Activated CD4-positive, alpha-beta T cell treated with anti-CD3 and anti-CD28 coated beads for 4 hours (primary cell): ENCODE results near the gene RBMS3.
"Not testable (repeated sequence)": the region's sequence is repeated elsewhere in the genome, so short reads cannot be mapped to it uniquely, and the experiment has no call there.

Experiments
- DNase-seq, 2 donors: peaks; one replicate each; pipeline ENCODE4 v3.0.0-alpha.2; 2020

RBMS3 gene

GRCh38 chr3:29440413-29441305 is 159.8 kb downstream of the RBMS3 start:
- no peak for DNase-seq

DNA sequence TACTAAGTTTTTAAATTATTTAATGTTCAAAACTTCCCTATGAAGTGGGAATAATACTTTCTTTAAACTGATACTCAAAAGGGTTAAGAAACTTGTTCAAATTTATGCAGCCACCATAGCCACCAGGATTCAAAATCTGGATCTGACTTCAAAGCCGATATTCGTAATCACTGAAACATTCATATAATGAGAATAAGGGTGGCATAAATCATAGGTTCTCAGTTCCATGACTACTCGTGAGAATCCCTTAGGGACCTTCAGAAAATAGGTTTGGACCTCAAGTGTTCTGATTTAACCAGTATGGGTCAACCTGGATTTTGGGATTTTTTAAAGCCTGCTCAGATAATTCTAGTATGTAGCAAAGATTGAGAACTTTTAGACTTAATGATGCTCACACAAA is 160.6 kb downstream of the RBMS3 start:
- no peak for DNase-seq

DNA sequence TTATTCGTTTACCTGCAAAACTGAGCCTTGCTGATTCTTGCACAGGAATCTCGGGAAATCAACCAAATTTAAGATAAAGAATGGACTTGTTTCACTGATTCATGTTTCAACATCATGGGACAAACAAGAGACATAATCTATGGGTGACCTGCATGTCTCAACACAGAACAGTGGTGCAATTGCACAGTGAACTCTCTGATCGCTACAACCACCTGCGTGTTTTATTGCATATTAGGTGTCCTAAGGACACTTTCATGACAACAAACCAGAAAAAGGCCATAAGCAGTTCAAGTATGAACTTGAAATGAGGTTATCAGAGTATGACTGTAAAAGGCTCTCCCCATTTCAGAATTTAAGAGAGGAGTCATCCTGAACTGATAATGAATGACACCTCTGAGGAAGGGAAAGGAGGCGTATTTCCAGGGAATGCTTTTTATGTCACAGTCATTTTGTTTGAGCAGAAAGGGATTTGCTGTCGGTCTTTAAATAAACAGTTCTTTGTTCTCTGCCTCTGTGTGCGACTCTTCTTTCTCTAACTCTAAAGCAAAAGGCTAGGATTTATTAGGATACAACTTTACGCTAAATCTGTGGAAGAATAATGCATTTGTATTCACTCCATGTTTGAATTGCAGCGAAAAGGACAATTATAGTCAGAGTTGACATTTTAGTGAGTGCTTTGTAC is 167.2 kb downstream of the RBMS3 start:
- no peak for DNase-seq

DNA sequence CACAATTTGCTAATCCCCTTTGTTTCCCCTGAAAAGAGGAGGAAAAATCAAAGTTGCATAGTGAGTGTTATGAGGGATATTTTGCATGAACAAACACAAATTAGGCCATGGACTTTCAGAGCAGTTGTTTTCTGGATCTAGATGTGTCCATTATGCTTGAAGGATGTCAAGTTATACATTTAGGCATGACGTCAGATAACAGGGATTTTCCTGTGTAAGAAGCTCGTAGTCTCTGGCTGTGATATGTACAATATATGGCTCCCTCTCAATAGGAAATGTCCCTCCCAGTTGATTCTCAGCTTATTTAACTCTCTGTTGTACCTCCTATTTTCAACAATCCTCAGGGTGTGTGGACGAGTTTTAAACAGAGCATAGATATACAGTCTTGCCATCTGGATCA is 171.0 kb downstream of the RBMS3 start:
- no peak for DNase-seq

DNA sequence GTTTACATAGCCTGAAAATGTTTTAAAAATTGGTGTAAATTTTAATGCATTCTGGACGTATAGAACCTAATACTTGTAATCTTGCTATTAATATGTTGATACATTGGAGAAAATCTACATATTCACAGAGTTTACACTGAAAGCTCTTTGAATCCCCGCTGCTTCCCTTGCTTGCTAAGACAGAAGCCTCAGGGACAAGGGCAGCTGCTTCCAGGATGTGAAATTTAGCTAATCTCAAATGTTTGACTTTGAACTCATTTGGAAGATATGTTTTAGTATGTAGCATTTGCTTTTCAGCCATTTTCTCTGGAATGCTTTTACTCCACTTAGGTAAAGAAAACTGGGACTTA is 172.0 kb downstream of the RBMS3 start:
- no peak for DNase-seq

GRCh38 chr3:29453284-29454001 is 172.6 kb downstream of the RBMS3 start:
- DNase-seq = no peak

DNA sequence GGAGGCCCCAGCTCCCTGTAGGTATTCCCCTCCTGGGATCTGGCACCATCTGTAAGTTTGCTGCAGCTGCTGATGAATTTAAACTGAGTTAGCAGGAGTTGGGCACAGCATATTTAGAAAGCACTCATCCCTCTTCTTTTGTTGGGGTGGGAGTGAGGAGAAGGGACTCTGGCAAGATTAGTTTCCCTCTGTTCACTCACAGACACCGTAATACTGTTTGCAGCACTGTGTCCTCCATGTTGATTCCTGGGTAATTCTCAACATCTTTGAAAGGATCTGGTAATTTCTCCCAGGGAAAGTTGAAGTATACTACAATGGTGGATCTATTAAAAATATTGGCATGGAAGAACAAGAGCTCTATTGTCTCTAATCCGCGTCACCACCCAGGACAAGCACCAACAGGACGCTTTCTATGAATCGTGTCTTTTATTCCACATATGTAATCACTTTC is 173.3 kb downstream of the RBMS3 start:
- no peak for DNase-seq

GRCh38 chr3:29456901-29457300 is 176.0 kb downstream of the RBMS3 start:
- no peak for DNase-seq

- DNase-seq = no peak
Observed at GRCh38 chr3:29463304-29463703, 182.4 kb downstream of the RBMS3 start.

- DNase-seq = no peak
Observed at GRCh38 chr3:29465836-29466235, 185.0 kb downstream of the RBMS3 start.

DNA sequence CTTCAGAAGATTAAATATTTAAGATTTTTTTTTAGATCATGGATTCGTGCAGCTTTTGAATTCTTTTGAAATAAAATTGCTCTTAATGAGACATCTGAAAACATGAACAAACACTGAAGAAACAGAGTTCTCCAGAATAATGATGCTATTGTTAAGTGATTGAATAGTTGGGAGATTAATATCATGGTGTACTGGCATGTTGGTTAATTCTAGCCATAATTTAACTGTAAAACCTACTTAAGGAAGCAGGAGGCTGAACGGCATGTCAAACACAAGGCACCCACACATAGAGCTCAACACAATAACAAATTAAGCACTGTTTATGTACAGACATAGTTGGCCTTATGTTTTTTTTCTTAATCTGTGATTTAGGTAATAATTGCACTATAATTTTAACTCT is 185.6 kb downstream of the RBMS3 start:
- DNase-seq = no peak

- no peak for DNase-seq
Observed at GRCh38 chr3:29468187-29468586, 187.3 kb downstream of the RBMS3 start.

DNA sequence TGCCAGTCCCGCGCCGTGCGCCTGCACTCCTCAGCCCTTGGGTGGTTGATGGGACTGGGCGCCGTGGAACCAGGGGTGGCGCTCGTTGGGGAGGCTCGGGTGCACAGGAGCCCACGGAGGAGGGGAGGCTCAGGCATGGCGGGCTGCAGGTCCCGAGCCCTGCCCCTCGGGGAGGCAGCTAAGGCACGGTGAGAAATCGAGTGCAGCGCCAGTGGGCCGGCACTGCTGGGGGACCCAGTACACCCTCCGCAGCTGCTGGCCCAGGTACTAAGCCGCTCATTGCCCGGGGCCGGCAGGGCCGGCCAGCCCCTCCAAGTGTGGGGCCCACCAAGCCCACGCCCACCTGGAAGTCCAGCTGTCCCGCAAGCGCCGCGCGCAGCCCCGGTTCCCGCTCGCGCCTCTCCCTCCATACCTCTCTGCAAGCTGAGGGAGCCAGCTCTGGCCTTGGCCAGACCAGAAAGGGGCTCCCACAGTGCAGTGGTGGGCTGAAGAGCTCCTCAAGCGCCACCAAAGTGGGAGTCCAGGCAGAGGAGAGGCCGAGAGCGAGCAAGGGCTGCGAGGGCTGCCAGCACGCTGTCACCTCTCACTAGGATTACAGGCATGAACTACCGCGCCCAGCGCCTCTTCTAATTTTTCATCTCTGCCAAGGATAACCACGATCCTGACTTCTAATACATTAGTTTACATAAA is 192.8 kb downstream of the RBMS3 start:
- DNase-seq = not testable (repeated sequence)

GRCh38 chr3:29475305-29475840 is 194.5 kb downstream of the RBMS3 start:
- DNase-seq = no peak

DNA sequence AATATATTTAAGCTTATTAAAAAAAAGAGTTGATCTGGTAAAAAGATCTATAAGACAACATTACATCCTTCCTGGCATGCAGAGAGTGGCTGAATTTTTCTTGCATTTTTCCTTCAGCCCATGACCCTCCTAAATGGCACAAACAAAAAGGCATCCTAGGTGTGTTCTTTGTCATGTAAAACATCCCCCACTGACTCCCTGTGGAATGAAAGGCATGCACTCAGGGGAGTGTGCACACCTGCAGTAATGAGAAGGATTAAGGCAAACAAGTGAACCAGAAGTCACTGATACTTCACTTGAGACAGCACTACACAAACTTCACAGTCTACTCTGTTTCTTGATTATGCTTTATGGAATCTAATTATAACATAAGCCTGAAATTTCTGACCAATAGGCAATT is 195.0 kb downstream of the RBMS3 start:
- DNase-seq = no peak

DNA sequence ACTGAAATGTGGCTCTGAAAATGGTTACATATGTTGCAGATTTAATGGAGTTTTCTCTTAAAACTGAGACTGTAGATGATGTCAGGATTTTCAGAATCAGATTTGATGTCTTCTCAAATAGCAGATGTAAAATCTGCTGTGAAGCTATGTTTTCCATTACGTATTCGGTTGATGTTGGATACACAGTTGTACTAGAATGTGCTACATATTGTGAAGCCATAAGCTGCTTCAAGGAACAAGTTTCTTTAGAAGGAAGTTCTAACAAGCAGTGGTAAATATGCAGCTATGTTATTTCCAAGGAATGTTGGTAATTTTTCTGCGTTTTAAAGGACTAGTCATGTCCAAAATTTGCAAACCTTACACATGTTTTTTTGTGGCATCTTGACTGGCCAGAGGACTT is 197.7 kb downstream of the RBMS3 start:
- no peak for DNase-seq

DNA sequence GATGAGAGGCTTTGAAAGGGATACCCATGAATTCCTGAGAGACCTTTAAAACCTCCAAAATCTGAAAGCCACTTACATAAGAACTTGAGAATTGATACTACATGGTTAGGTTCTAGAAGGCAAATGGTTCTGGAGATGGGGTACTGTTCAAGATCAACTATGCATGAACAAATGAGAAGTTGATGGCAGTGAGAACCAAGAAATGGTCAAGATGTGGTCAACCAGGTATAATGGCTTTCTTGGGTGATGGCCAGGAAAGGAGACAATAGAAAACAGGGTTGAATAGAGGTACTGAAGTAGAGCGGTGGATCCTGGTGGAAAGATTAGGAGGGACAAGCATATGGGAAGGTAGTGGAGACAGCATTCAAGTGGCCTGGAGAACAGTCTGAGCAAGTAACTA is 200.4 kb downstream of the RBMS3 start:
- DNase-seq = no peak

- no peak for DNase-seq
Observed at GRCh38 chr3:29481969-29482767, 201.3 kb downstream of the RBMS3 start.

GRCh38 chr3:29484633-29485032 is 203.8 kb downstream of the RBMS3 start:
- DNase-seq = no peak

GRCh38 chr3:29486096-29486495 is 205.2 kb downstream of the RBMS3 start:
- no peak for DNase-seq

DNA sequence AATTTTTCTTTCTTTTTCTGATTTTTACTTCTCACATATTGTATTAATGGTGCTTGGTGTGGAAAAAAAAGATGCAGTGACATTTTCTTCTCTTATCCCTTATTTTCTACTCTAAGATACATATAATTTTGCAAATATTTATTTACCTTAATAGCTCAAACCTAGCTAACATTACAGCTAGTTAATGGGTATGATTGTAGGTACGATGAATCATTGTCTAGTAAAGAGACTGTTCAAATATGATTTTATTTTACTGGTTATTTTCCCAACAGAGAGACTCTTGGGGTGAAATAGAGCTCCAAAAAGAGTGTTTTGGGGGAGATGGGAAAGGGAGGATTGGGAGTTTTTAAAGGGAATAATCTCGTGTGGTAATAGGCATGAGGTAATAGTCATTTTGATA is 206.0 kb downstream of the RBMS3 start:
- DNase-seq = no peak

- no peak for DNase-seq
Observed at GRCh38 chr3:29488922-29489321, 208.1 kb downstream of the RBMS3 start.
